ENCODE results near the gene OPCML. TPM values are rescaled to one million over a fixed set of nuclear protein-coding genes. Genes with fewer than 3 reads are reported as not detected.
A peak's percentile ranks its signal among the peaks of the same experiment; 100 is the strongest.

OPCML gene
- total RNA-seq, 2 experiments from 2014 or later: not detected

- Mint-ChIP-seq H3K27ac (no peak overlapping the region), H3K9me3 (ENCODE audit: insufficient read depth) (no peaks in the 10 kb centered on the region), H3K4me3 (no peak overlapping the region), H3K4me1 (ENCODE audit: low read depth) (peaks cover 13% of the 10 kb centered on the region), H3K27me3 (ENCODE audit: low read depth) (no peaks in the 10 kb centered on the region), H3K36me3 (ENCODE audit: low read depth) (no peaks in the 10 kb centered on the region)
- DNase-seq: no peak
- ChIA-PET POLR2A (no interaction called here), CTCF (no interaction called here)
- no peak for ATAC-seq
These were observed 887.6 kb downstream of the OPCML start for GRCh38 chr11:132644520-132645239.

GRCh38 chr11:132643239-132643638 lies 889.1 kb downstream of the OPCML start:
- Mint-ChIP-seq H3K9me3 (ENCODE audit: insufficient read depth) (no peaks in the 10 kb centered on the region), H3K4me3 (no peak overlapping the region), H3K4me1 (ENCODE audit: low read depth) (peaks cover 13% of the 10 kb centered on the region), H3K36me3 (ENCODE audit: low read depth) (no peaks in the 10 kb centered on the region), H3K27me3 (ENCODE audit: low read depth) (no peaks in the 10 kb centered on the region), H3K27ac (no peak overlapping the region)
- DNase-seq: no peak
- no peak for ATAC-seq
- ChIA-PET CTCF (no interaction called here), POLR2A (no interaction called here)

- Mint-ChIP-seq H3K4me1 (ENCODE audit: low read depth) (peaks cover 13% of the 10 kb centered on the region), H3K36me3 (ENCODE audit: low read depth) (no peaks in the 10 kb centered on the region), H3K4me3 (no peak overlapping the region), H3K27ac (no peak overlapping the region), H3K9me3 (ENCODE audit: insufficient read depth) (no peaks in the 10 kb centered on the region), H3K27me3 (ENCODE audit: low read depth) (peaks cover 2% of the 10 kb centered on the region)
- CTCF ChIA-PET: no interaction called here
- POLR2A ChIA-PET: no interaction called here
- DNase-seq (peak; percentile 27), ATAC-seq (no peak)
These were observed 891.3 kb downstream of the OPCML start for GRCh38 chr11:132640952-132641351.

- ATAC-seq (no peak), DNase-seq (no peak)
- Mint-ChIP-seq H3K36me3 (ENCODE audit: low read depth) (no peaks in the 10 kb centered on the region), H3K4me3 (no peak overlapping the region), H3K27ac (no peak overlapping the region), H3K4me1 (ENCODE audit: low read depth) (peaks cover 13% of the 10 kb centered on the region), H3K9me3 (ENCODE audit: insufficient read depth) (no peaks in the 10 kb centered on the region), H3K27me3 (ENCODE audit: low read depth) (peaks cover 2% of the 10 kb centered on the region)
- POLR2A ChIA-PET: no interaction called here
- CTCF ChIA-PET: no interaction called here
These were observed 892.3 kb downstream of the OPCML start for GRCh38 chr11:132639986-132640385.

- no peak for DNase-seq
- Mint-ChIP-seq H3K27ac (no peak overlapping the region), H3K4me3 (no peak overlapping the region), H3K4me1 (ENCODE audit: low read depth) (peaks cover 13% of the 10 kb centered on the region), H3K36me3 (ENCODE audit: low read depth) (no peaks in the 10 kb centered on the region), H3K9me3 (ENCODE audit: insufficient read depth) (no peaks in the 10 kb centered on the region), H3K27me3 (ENCODE audit: low read depth) (peaks cover 2% of the 10 kb centered on the region)
- no peak for ATAC-seq
- ChIA-PET POLR2A (no interaction called here), CTCF (no interaction called here)
These were observed 892.9 kb downstream of the OPCML start for GRCh38 chr11:132639403-132639802.

- no peak overlapping the region for H3K4me3 Mint-ChIP-seq
- no peak for DNase-seq
- no peak overlapping the region for H3K27ac Mint-ChIP-seq
- no peak for ATAC-seq
- ChIA-PET CTCF (no interaction called here), POLR2A (interaction anchor here (0.5 kb wide), 1 partner anchor 1613 kb away, joined by 3 read pairs; no protein-coding TSS in a partner anchor)
- H3K4me1 Mint-ChIP-seq (ENCODE audit: low read depth): peaks cover 13% of the 10 kb centered on the region
- H3K9me3 Mint-ChIP-seq (ENCODE audit: insufficient read depth): no peaks in the 10 kb centered on the region
- no peaks in the 10 kb centered on the region for H3K36me3 Mint-ChIP-seq (ENCODE audit: low read depth)
- peaks cover 2% of the 10 kb centered on the region for H3K27me3 Mint-ChIP-seq (ENCODE audit: low read depth)
These were observed 893.9 kb downstream of the OPCML start for GRCh38 chr11:132638423-132638822.

- DNase-seq: no peak
- H3K9me3 Mint-ChIP-seq (ENCODE audit: insufficient read depth): no peaks in the 10 kb centered on the region
- ChIA-PET POLR2A (no interaction called here), CTCF (no interaction called here)
- no peak for ATAC-seq
- H3K27me3 Mint-ChIP-seq (ENCODE audit: low read depth): peaks cover 2% of the 10 kb centered on the region
- H3K4me3 Mint-ChIP-seq: no peak overlapping the region
- H3K4me1 Mint-ChIP-seq (ENCODE audit: low read depth): peaks cover 11% of the 10 kb centered on the region
- no peaks in the 10 kb centered on the region for H3K36me3 Mint-ChIP-seq (ENCODE audit: low read depth)
- H3K27ac Mint-ChIP-seq: no peak overlapping the region
These were observed 895.8 kb downstream of the OPCML start for GRCh38 chr11:132636523-132636922.

- DNase-seq (no peak), ATAC-seq (no peak)
- no peak overlapping the region for H3K4me3 Mint-ChIP-seq
- CTCF ChIA-PET: no interaction called here
- no peaks in the 10 kb centered on the region for H3K4me1 Mint-ChIP-seq (ENCODE audit: low read depth)
- H3K9me3 Mint-ChIP-seq (ENCODE audit: insufficient read depth): no peaks in the 10 kb centered on the region
- H3K36me3 Mint-ChIP-seq (ENCODE audit: low read depth): no peaks in the 10 kb centered on the region
- no peak overlapping the region for H3K27ac Mint-ChIP-seq
- POLR2A ChIA-PET: no interaction called here
- H3K27me3 Mint-ChIP-seq (ENCODE audit: low read depth): peaks cover 2% of the 10 kb centered on the region
These were observed 899.6 kb downstream of the OPCML start for GRCh38 chr11:132632641-132633124.

- ChIA-PET POLR2A (no interaction called here), CTCF (no interaction called here)
- no peak for DNase-seq
- H3K9me3 Mint-ChIP-seq (ENCODE audit: insufficient read depth): no peaks in the 10 kb centered on the region
- H3K4me3 Mint-ChIP-seq: no peak overlapping the region
- no peaks in the 10 kb centered on the region for H3K27me3 Mint-ChIP-seq (ENCODE audit: low read depth)
- no peaks in the 10 kb centered on the region for H3K36me3 Mint-ChIP-seq (ENCODE audit: low read depth)
- H3K4me1 Mint-ChIP-seq (ENCODE audit: low read depth): no peaks in the 10 kb centered on the region
- no peak for ATAC-seq
- H3K27ac Mint-ChIP-seq: no peak overlapping the region
These were observed 900.3 kb downstream of the OPCML start for GRCh38 chr11:132631989-132632388.

- Mint-ChIP-seq H3K4me3 (no peak overlapping the region), H3K36me3 (ENCODE audit: low read depth) (no peaks in the 10 kb centered on the region)
These were observed 904.3 kb downstream of the OPCML start for GRCh38 chr11:132627981-132628380.

GRCh38 chr11:132626446-132626845 lies 905.9 kb downstream of the OPCML start:
- Mint-ChIP-seq H3K36me3 (ENCODE audit: low read depth) (no peaks in the 10 kb centered on the region), H3K4me3 (no peak overlapping the region), H3K27ac (no peak overlapping the region), H3K9me3 (ENCODE audit: insufficient read depth) (no peaks in the 10 kb centered on the region), H3K4me1 (ENCODE audit: low read depth) (no peaks in the 10 kb centered on the region), H3K27me3 (ENCODE audit: low read depth) (peaks cover 2% of the 10 kb centered on the region)
- ChIA-PET POLR2A (no interaction called here), CTCF (no interaction called here)
- DNase-seq: no peak
- no peak for ATAC-seq

More at GRCh38 chr11:132627981-132628380, 904.3 kb downstream of the OPCML start:
- POLR2A ChIA-PET: no interaction called here
- Mint-ChIP-seq H3K27ac (no peak overlapping the region), H3K9me3 (ENCODE audit: insufficient read depth) (no peaks in the 10 kb centered on the region), H3K27me3 (ENCODE audit: low read depth) (no peaks in the 10 kb centered on the region), H3K4me1 (ENCODE audit: low read depth) (no peaks in the 10 kb centered on the region)
- CTCF ChIA-PET: no interaction called here
- ATAC-seq: no peak
- no peak for DNase-seq

- ChIA-PET CTCF (no interaction called here), POLR2A (no interaction called here)
- H3K36me3 Mint-ChIP-seq (ENCODE audit: low read depth): no peaks in the 10 kb centered on the region
- no peaks in the 10 kb centered on the region for H3K4me1 Mint-ChIP-seq (ENCODE audit: low read depth)
- no peak for DNase-seq
- peaks cover 2% of the 10 kb centered on the region for H3K27me3 Mint-ChIP-seq (ENCODE audit: low read depth)
- no peak for ATAC-seq
- H3K27ac Mint-ChIP-seq: no peak overlapping the region
- H3K4me3 Mint-ChIP-seq: no peak overlapping the region
- no peaks in the 10 kb centered on the region for H3K9me3 Mint-ChIP-seq (ENCODE audit: insufficient read depth)
These were observed 908.8 kb downstream of the OPCML start for GRCh38 chr11:132623511-132623910.

- ATAC-seq (no peak), DNase-seq (no peak)
- no peaks in the 10 kb centered on the region for H3K9me3 Mint-ChIP-seq (ENCODE audit: insufficient read depth)
- ChIA-PET POLR2A (no interaction called here), CTCF (no interaction called here)
- H3K4me1 Mint-ChIP-seq (ENCODE audit: low read depth): no peaks in the 10 kb centered on the region
- H3K27ac Mint-ChIP-seq: no peak overlapping the region
- H3K36me3 Mint-ChIP-seq (ENCODE audit: low read depth): no peaks in the 10 kb centered on the region
- H3K4me3 Mint-ChIP-seq: no peak overlapping the region
- peaks cover 2% of the 10 kb centered on the region for H3K27me3 Mint-ChIP-seq (ENCODE audit: low read depth)
These were observed 910.2 kb downstream of the OPCML start for GRCh38 chr11:132621976-132622580.

Data from activated CD8-positive, alpha-beta T cell treated with anti-CD3 and anti-CD28 coated beads, Interleukin-2, amount 10 ng/mL, durations not matched to agents 7 days and 5 days (primary cell).